Measurements from ENCODE around the gene DIPK2A.

The DIPK2A gene

GRCh38 chr3:143950810-143951209, 20.8 kb upstream of the DIPK2A start:
- no peak overlapping the region for H3K4me3 ChIP-seq (ENCODE audit: low read depth, low read length)
- no peak for DNase-seq (ENCODE audit: low read depth, low spot score)
- TF ChIP-seq CTCF (IDR thresholded peaks at IDR 0.05; ENCODE audit: low read depth, low read length) = no peak
- in situ Hi-C loops (cut with HindIII; ENCODE audit: low sequenced_read_pairs) = no loop called here

- DNase-seq (ENCODE audit: low read depth, low spot score) = peak; percentile 52
- in situ Hi-C loops (cut with HindIII; ENCODE audit: low sequenced_read_pairs) = no loop called here
- TF ChIP-seq CTCF (IDR thresholded peaks at IDR 0.05; ENCODE audit: low read depth, low read length) = peak; percentile 71
- no peak overlapping the region for H3K4me3 ChIP-seq (ENCODE audit: low read depth, low read length)
Observed at GRCh38 chr3:143951351-143951971, 20.2 kb upstream of the DIPK2A start.

GRCh38 chr3:143952569-143953072, 19.0 kb upstream of the DIPK2A start:
- no peak for DNase-seq (ENCODE audit: low read depth, low spot score)
- TF ChIP-seq CTCF (IDR thresholded peaks at IDR 0.05; ENCODE audit: low read depth, low read length) = no peak
- in situ Hi-C loops (cut with HindIII; ENCODE audit: low sequenced_read_pairs) = no loop called here
- H3K4me3 ChIP-seq (ENCODE audit: low read depth, low read length) = no peak overlapping the region

GRCh38 chr3:143955113-143955512, 16.5 kb upstream of the DIPK2A start:
- DNase-seq (ENCODE audit: low read depth, low spot score) = no peak
- TF ChIP-seq CTCF (IDR thresholded peaks at IDR 0.05; ENCODE audit: low read depth, low read length) = no peak
- in situ Hi-C loops (cut with HindIII; ENCODE audit: low sequenced_read_pairs) = no loop called here
- no peak overlapping the region for H3K4me3 ChIP-seq (ENCODE audit: low read depth, low read length)

GRCh38 chr3:143956838-143957237, 14.8 kb upstream of the DIPK2A start:
- no peak for TF ChIP-seq CTCF (IDR thresholded peaks at IDR 0.05; ENCODE audit: low read depth, low read length)
- H3K4me3 ChIP-seq (ENCODE audit: low read depth, low read length) = no peak overlapping the region
- DNase-seq (ENCODE audit: low read depth, low spot score) = no peak
- in situ Hi-C loops (cut with HindIII; ENCODE audit: low sequenced_read_pairs) = no loop called here

- TF ChIP-seq CTCF (IDR thresholded peaks at IDR 0.05; ENCODE audit: low read depth, low read length) = no peak
- DNase-seq (ENCODE audit: low read depth, low spot score) = no peak
- in situ Hi-C loops (cut with HindIII; ENCODE audit: low sequenced_read_pairs) = no loop called here
- H3K4me3 ChIP-seq (ENCODE audit: low read depth, low read length) = no peak overlapping the region
Observed at GRCh38 chr3:143957453-143957852, 14.2 kb upstream of the DIPK2A start.

Measured in astrocyte of the spinal cord (primary cell).